HFF-Myc (cell line): ENCODE results near the gene UNC13C.
"Not testable (repeated sequence)": the region's sequence is repeated elsewhere in the genome, so short reads cannot be mapped to it uniquely, and the experiment has no call there.

Experiments used
- DNase-seq: peaks from one replicate; pipeline ENCODE4 v3.0.0-alpha.2; 2011; ENCODE audit warnings: low read depth; ENCODE audit errors: extremely low read depth
- H3K4me3 ChIP-seq: replicated peaks from 2 replicates; pipeline ENCODE4 v1.5.1; 2011; ENCODE audit warnings: low read depth, mild to moderate bottlenecking, control low read depth, low read length
- TF ChIP-seq, protein P1 (sequence below): IDR thresholded peaks from 2 replicates; pipeline ENCODE4 v1.5.1; 2012; ENCODE audit warnings: mild to moderate bottlenecking, low read depth, low read length, control low read depth; ENCODE audit errors: missing control alignments

UNC13C gene

GRCh38 chr15:54374184-54374952, 396.1 kb downstream of the UNC13C start:
- DNase-seq = no peak
- TF ChIP-seq, protein P1, sequence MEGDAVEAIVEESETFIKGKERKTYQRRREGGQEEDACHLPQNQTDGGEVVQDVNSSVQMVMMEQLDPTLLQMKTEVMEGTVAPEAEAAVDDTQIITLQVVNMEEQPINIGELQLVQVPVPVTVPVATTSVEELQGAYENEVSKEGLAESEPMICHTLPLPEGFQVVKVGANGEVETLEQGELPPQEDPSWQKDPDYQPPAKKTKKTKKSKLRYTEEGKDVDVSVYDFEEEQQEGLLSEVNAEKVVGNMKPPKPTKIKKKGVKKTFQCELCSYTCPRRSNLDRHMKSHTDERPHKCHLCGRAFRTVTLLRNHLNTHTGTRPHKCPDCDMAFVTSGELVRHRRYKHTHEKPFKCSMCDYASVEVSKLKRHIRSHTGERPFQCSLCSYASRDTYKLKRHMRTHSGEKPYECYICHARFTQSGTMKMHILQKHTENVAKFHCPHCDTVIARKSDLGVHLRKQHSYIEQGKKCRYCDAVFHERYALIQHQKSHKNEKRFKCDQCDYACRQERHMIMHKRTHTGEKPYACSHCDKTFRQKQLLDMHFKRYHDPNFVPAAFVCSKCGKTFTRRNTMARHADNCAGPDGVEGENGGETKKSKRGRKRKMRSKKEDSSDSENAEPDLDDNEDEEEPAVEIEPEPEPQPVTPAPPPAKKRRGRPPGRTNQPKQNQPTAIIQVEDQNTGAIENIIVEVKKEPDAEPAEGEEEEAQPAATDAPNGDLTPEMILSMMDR = no peak
- H3K4me3 ChIP-seq = no peak overlapping the region

DNA sequence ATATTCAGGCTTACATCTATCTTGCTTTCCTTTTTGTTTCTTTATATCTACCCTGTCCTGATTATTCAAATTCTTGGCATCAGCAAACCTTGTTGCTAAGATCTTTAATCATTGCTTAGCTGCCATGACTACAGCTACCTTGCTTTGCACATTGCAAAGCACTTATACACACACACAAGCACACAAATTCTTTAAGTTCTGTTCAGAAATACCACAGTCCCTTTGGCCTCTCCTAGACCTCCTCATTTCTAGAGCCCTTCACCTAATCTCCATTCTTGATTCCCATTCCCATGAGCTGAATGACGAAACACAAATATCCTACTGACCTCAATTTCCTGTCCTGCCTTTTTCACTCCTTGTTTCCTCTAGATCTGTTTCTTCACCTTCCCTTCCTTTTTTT, 409.6 kb downstream of the UNC13C start:
- TF ChIP-seq, protein P1 = no peak
- DNase-seq = no peak
- no peak overlapping the region for H3K4me3 ChIP-seq

GRCh38 chr15:54388746-54389145, 410.5 kb downstream of the UNC13C start:
- H3K4me3 ChIP-seq = no peak overlapping the region
- TF ChIP-seq, protein P1 = no peak
- no peak for DNase-seq

DNA sequence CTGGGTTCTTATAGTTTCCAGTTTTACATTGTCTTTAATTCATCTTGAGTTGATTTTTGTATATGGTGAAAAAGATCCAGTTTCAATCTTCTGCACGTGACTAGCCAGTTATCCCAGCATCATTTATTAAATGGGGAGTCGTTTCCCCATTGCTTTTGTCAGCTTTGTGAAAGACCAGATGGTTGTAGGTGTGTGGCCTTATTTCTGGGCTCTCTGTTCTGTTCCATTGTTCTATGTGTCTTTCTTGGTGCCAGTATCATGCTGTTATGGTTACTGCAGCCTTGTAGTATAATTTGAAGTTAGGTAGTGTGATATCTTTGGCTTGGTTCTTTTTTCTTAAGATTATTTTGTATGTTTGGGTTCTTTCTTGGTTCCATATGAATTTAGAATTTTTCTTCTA, 432.2 kb downstream of the UNC13C start:
- DNase-seq = no peak
- no peak overlapping the region for H3K4me3 ChIP-seq
- TF ChIP-seq, protein P1 = no peak

GRCh38 chr15:54424171-54424570, 445.9 kb downstream of the UNC13C start:
- TF ChIP-seq, protein P1 = no peak

GRCh38 chr15:54428596-54428995, 450.4 kb downstream of the UNC13C start:
- no peak for DNase-seq
- TF ChIP-seq, protein P1 = no peak

More at GRCh38 chr15:54424171-54424570, 445.9 kb downstream of the UNC13C start:
- no peak for DNase-seq
- H3K4me3 ChIP-seq = no peak overlapping the region

GRCh38 chr15:54450288-54450687, 472.0 kb downstream of the UNC13C start:
- not testable (repeated sequence) for DNase-seq, H3K4me3 ChIP-seq

More at GRCh38 chr15:54428596-54428995, 450.4 kb downstream of the UNC13C start:
- H3K4me3 ChIP-seq = no peak overlapping the region
